Measurements from ENCODE around the gene CDH8. TPM values are rescaled to one million over a fixed set of nuclear protein-coding genes. Genes with fewer than 3 reads are reported as not detected.

Gene CDH8
- polyA plus RNA-seq, 1 of the 3 experiments (the other 2 are of a cell fraction) = 0.05 TPM

GRCh38 chr16:61645561-61645960 is 390.7 kb downstream of the CDH8 start:
- Histone ChIP-seq H3K27me3 (ENCODE audit: insufficient read depth) (no peaks in the 10 kb centered on the region), H3K9me3 (no peaks in the 10 kb centered on the region), H3K79me2 (ENCODE audit: insufficient read depth) (no peaks in the 10 kb centered on the region), H3K4me3 (ENCODE audit: low read depth in 2 of 2, low read length in 1 of 2) (no peak overlapping the region), H2AFZ (ENCODE audit: low read depth) (no peak overlapping the region), H3K9me2 (no peaks in the 10 kb centered on the region), H3K4me1 (ENCODE audit: control insufficient read depth in 1 of 2, insufficient read depth in 2 of 2, low read depth in 1 of 2, low read length in 1 of 2) (no peaks in the 10 kb centered on the region), H3K9ac (no peak overlapping the region), H4K20me1 (ENCODE audit: insufficient read depth) (no peaks in the 10 kb centered on the region), H3F3A (replicated peaks; ENCODE audit: insufficient read depth) (no peaks in the 10 kb centered on the region), H3K27ac (ENCODE audit: low read depth in 2 of 2, low read length in 1 of 2) (no peak overlapping the region), H3K4me2 (no peak overlapping the region), H3K36me3 (replicated peaks in 1 of 2; ENCODE audit: control insufficient read depth in 1 of 2, insufficient read depth in 2 of 2, low read length in 1 of 2) (no peaks in the 10 kb centered on the region)
- TF ChIP-seq SIN3A (IDR thresholded peaks at IDR 0.05; ENCODE audit: borderline replicate concordance, low read depth, low read length) = no peak
- TF ChIP-seq PBX3 (IDR thresholded peaks at IDR 0.05) = no peak
- no peak for TF ChIP-seq ZBTB33 (IDR thresholded peaks at IDR 0.05; ENCODE audit: borderline replicate concordance, low read depth)
- no peak for TF ChIP-seq GABPA (IDR thresholded peaks at IDR 0.05; ENCODE audit: low read depth)
- TF ChIP-seq NFIC (IDR thresholded peaks at IDR 0.05; ENCODE audit: borderline replicate concordance) = no peak
- no peak for TF ChIP-seq RCOR1 (IDR thresholded peaks at IDR 0.05; ENCODE audit: low read length)
- no peak for TF ChIP-seq MXI1 (IDR thresholded peaks at IDR 0.05; ENCODE audit: low read depth, low read length)
- no peak for DNase-seq
- ChIA-PET POLR2A (no interaction called here), CTCF (no interaction called here)

- H3K27ac ChIP-seq (ENCODE audit: low read depth in 2 of 2, low read length in 1 of 2) = no peak overlapping the region
- no peak overlapping the region for H2AFZ ChIP-seq (ENCODE audit: low read depth)
- no peaks in the 10 kb centered on the region for H4K20me1 ChIP-seq (ENCODE audit: insufficient read depth)
- no peaks in the 10 kb centered on the region for H3K9me2 ChIP-seq
- H3K9me3 ChIP-seq = no peaks in the 10 kb centered on the region
- no peaks in the 10 kb centered on the region for H3K79me2 ChIP-seq (ENCODE audit: insufficient read depth)
- DNase-seq = no peak
- H3F3A ChIP-seq (replicated peaks; ENCODE audit: insufficient read depth) = no peaks in the 10 kb centered on the region
- no peaks in the 10 kb centered on the region for H3K4me1 ChIP-seq (ENCODE audit: control insufficient read depth in 1 of 2, insufficient read depth in 2 of 2, low read depth in 1 of 2, low read length in 1 of 2)
- 45% methylated on average over 3 of the region's 3 CpGs for WGBS (ENCODE audit: low lambda C conversion rate)
- no peak overlapping the region for H3K4me3 ChIP-seq (ENCODE audit: low read depth in 2 of 2, low read length in 1 of 2)
- no peak overlapping the region for H3K4me2 ChIP-seq
- ChIA-PET CTCF (no interaction called here), POLR2A (no interaction called here)
- H3K9ac ChIP-seq = no peak overlapping the region
- no peaks in the 10 kb centered on the region for H3K36me3 ChIP-seq (replicated peaks in 1 of 2; ENCODE audit: control insufficient read depth in 1 of 2, insufficient read depth in 2 of 2, low read length in 1 of 2)
- no peaks in the 10 kb centered on the region for H3K27me3 ChIP-seq (ENCODE audit: insufficient read depth)
- TF ChIP-seq SMC3 (IDR thresholded peaks at IDR 0.05; ENCODE audit: low read depth, low read length) (no peak), TCF12 (IDR thresholded peaks at IDR 0.05) (no peak), EZH2phosphoT487 (IDR thresholded peaks at IDR 0.05; ENCODE audit: borderline replicate concordance, low read depth) (no peak), FOXJ3 (CRISPR knock-in tag; IDR thresholded peaks at IDR 0.05) (no peak), FOXM1 (IDR thresholded peaks at IDR 0.05; ENCODE audit: low read depth) (no peak), TEAD4 (IDR thresholded peaks at IDR 0.05; ENCODE audit: borderline replicate concordance, insufficient read depth) (no peak), IRF3 (IDR thresholded peaks at IDR 0.05; ENCODE audit: low read depth, low read length) (no peak), USF1 (IDR thresholded peaks at IDR 0.05; ENCODE audit: borderline replicate concordance, low read depth) (no peak), RCOR1 (IDR thresholded peaks at IDR 0.05; ENCODE audit: low read length) (no peak), RAD21 (IDR thresholded peaks at IDR 0.05; ENCODE audit: low read length) (no peak), POLR2AphosphoS5 (IDR thresholded peaks at IDR 0.05; ENCODE audit: low read depth, low read length) (no peak), FOSL2 (IDR thresholded peaks at IDR 0.05; ENCODE audit: borderline replicate concordance, low read depth) (no peak), YY1 (IDR thresholded peaks at IDR 0.05; ENCODE audit: low read depth) (no peak), USF2 (IDR thresholded peaks at IDR 0.05; ENCODE audit: borderline replicate concordance, low read depth, low read length) (no peak), EP300 (IDR thresholded peaks at IDR 0.05; ENCODE audit: borderline replicate concordance in 1 of 2, low read depth in 1 of 2, low read length in 1 of 2) (no peak), RFX5 (IDR thresholded peaks at IDR 0.05; ENCODE audit: low read length) (no peak)
These were observed 391.5 kb downstream of the CDH8 start for GRCh38 chr16:61644736-61645135.

Measured in SK-N-SH (cell line).